Measurements from ENCODE around the gene SHISA7.

DNA sequence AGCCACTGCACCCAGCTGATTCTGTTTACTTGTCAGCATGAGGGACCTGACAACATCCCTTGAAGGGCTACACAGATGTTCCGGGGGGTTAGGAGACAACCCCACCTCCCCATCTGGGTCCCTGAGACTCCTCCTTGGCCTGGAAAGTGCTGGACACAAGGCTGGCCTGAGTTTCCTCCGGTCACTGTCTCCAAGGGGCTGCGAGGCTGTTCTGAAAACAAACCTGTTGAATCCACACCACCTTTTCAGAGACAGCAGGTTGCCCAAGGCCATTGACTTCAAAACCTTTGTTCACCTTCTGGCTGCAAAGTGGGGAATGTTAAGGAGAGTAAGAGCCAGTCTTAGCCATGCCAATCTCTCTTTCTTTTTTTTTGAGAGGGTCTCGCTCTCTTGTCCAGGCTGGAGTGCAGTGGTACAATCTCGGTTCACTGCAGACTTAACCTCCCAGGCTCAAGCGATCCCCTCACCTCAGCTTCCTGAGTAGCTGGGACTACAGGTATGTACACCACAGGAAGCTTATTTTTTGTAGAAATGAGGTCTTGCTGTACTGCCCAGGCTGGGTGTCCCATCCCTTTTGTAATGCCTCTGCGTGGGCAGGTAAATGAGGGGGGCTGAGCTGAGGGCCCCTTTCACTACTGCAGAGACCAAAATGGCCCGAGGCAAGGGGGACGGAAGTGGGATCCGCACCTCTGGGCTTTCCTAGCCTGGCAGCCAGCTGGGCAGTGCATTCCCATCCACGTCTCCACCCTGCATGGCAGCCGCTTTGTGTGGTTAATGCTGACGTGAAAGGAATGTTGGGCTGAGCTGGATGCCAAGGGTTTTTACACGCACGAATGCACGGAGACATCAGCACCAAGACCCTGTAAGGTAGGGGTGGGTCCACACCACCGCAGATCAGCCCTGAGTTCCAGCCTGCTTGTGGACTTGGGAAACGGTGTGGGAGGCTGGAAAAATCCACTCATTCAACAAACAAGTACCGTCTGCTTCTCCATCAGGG, 31.5 kb upstream of the SHISA7 start:
- TF ChIP-seq, protein P1, sequence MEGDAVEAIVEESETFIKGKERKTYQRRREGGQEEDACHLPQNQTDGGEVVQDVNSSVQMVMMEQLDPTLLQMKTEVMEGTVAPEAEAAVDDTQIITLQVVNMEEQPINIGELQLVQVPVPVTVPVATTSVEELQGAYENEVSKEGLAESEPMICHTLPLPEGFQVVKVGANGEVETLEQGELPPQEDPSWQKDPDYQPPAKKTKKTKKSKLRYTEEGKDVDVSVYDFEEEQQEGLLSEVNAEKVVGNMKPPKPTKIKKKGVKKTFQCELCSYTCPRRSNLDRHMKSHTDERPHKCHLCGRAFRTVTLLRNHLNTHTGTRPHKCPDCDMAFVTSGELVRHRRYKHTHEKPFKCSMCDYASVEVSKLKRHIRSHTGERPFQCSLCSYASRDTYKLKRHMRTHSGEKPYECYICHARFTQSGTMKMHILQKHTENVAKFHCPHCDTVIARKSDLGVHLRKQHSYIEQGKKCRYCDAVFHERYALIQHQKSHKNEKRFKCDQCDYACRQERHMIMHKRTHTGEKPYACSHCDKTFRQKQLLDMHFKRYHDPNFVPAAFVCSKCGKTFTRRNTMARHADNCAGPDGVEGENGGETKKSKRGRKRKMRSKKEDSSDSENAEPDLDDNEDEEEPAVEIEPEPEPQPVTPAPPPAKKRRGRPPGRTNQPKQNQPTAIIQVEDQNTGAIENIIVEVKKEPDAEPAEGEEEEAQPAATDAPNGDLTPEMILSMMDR (IDR thresholded peaks at IDR 0.05): no peak
- TF ChIP-seq ZFX (IDR thresholded peaks at IDR 0.05; ENCODE audit: borderline replicate concordance): no peak

Data from 22Rv1 (cell line).